Spleen (tissue), 11 donors: Measurements from ENCODE around the gene SLC25A47. TPM values are rescaled to one million over a fixed set of nuclear protein-coding genes. Genes with fewer than 3 reads are reported as not detected.

ENCODE experiments used
- DNase-seq: peaks from one replicate; pipeline ENCODE4 v3.0.0-alpha.2; 2020
- H3K27ac ChIP-seq, 8 donors: fragments of 200-600 bp; sonication (generic) in 7 of 8; 1 replicate in 4 of 8; 2 replicates in 4 of 8; pipeline versions ENCODE4 v1.5.0 to v1.8.0; 2016 to 2021; ENCODE audit warnings: inconsistent platforms in 4 of 8, mild to moderate bottlenecking in 4 of 8, moderate library complexity in 1 of 8
- H3K27me3 ChIP-seq, 7 donors: fragments of 200-600 bp; sonication (generic) in 6 of 7; replicated peaks in 1 of 7; 1 replicate in 4 of 7; 2 replicates in 3 of 7; pipeline versions ENCODE4 v1.5.0 to v1.8.0; 2016 to 2021; ENCODE audit warnings: inconsistent platforms in 3 of 7, mild to moderate bottlenecking in 1 of 7
- H3K36me3 ChIP-seq, 6 donors: fragments of 200-600 bp; sonication (generic) in 5 of 6; 1 replicate in 4 of 6; 2 replicates in 2 of 6; pipeline versions ENCODE4 v1.5.0 to v1.8.0; 2016 to 2021; ENCODE audit warnings: inconsistent platforms in 2 of 6
- H3K4me1 ChIP-seq, 6 donors: fragments of 200-600 bp; sonication (generic) in 5 of 6; 1 replicate in 3 of 6; 2 replicates in 3 of 6; pipeline versions ENCODE4 v1.5.0 to v1.8.0; 2016 to 2021; ENCODE audit warnings: inconsistent platforms in 3 of 6
- H3K4me3 ChIP-seq, 8 donors: fragments of 200-600 bp; sonication (generic) in 7 of 8; 1 replicate in 4 of 8; 2 replicates in 4 of 8; pipeline versions ENCODE4 v1.5.0 to v1.8.0; 2016 to 2021; ENCODE audit warnings: inconsistent platforms in 4 of 8, mild to moderate bottlenecking in 4 of 8, moderate library complexity in 2 of 8
- H3K9me3 ChIP-seq, 8 donors: fragments of 200-600 bp; sonication (generic) in 7 of 8; 1 replicate in 4 of 8; 2 replicates in 4 of 8; pipeline versions ENCODE4 v1.5.0 to v1.8.0; 2016 to 2021; ENCODE audit warnings: inconsistent platforms in 4 of 8
- CTCF ChIP-seq, 11 experiments: fragments of 200-600 bp in 7 of 11; fragments of 450-650 bp in 4 of 11; sonication (generic) in 4 of 11; IDR thresholded peaks in 8 of 11; conservative IDR thresholded peaks in 3 of 11; 1 replicate in 7 of 11; 2 replicates in 4 of 11; pipeline versions ENCODE4 v1.4.0 to v1.8.0; 2016 to 2021; ENCODE audit warnings: antibody characterized with exemption in 11 of 11, inconsistent platforms in 4 of 11, mild to moderate bottlenecking in 1 of 11
- POLR2A ChIP-seq, 3 donors: fragments of 450-650 bp; IDR thresholded peaks; one replicate each; pipeline ENCODE4 v1.5.1; 2017; ENCODE audit warnings: antibody characterized with exemption in 3 of 3, mild to moderate bottlenecking in 1 of 3
- POLR2AphosphoS5 ChIP-seq, 3 donors: sonication (generic); formaldehyde crosslinking; IDR thresholded peaks; one replicate each; pipeline ENCODE4 v1.5.1; 2017; ENCODE audit warnings: antibody characterized with exemption in 3 of 3
- WGBS, 5 donors: extraction: QIAGEN DNeasy Blood & Tissue Kit in 3 of 5; methylation state at CpG; one replicate each; pipeline versions ENCODE4 v1.1.5 to v1.1.7; 2013 to 2018; 5-methylcytosine and 5-hydroxymethylcytosine counted together
- intact Hi-C: fragments of 100-400 bp; cut with DNase I; formaldehyde crosslinking; loops from one replicate; pipeline ENCODE4 v1.15.0; 2023; ENCODE audit warnings: low total_unique reads
- polyA plus RNA-seq, 3 donors: library from polyadenylated mRNA; stranded (reverse); fragments of 200-250 nt; gene quantifications; one replicate each; pipeline ENCODE4 v1.2.1, GENCODE V29; 2013
- total RNA-seq, 7 donors: library from RNA; depleted of rRNA in 3 of 7; stranded (reverse); fragments of >200 nt in 3 of 7; fragmentation: NEBNext Ultra II Directional in 4 of 7; extraction: Animal tissue kit (Norgen Biotek cat#: 25700) in 4 of 7; gene quantifications; one replicate each; pipeline versions ENCODE4 v1.1.0 to v1.2.1, GENCODE V29; 2016 to 2021
- donor health status: healthy with polysubstance abuse.
- donor health status: DM: no; HTN: no; CAD: no; lungs with moderate emphysema.
- donor health status: DM: no; HTN: no; CAD: no.
- donor health status: Bipolar disorder and iron deficiency.
- donor health status: healthy.
- donor health status: DM: no; HTN: no; CAD: no.
- donor health status: DM: yes; HTN: yes; CAD: no.

SLC25A47 gene
- total and polyA plus RNA-seq, 10 donors: 0.03 to 0.11 TPM; not detected in 8

GRCh38 chr14:100303925-100304324, 19.2 kb upstream of the SLC25A47 start:
- peaks cover 7 to 62% (median 45%) of the 10 kb centered on the region in 6 donors for H3K4me1 ChIP-seq
- WGBS, 5 donors: 60 to 93% (median 69%) methylated on average over 2 to 4 of the region's 4 CpGs
- TF ChIP-seq CTCF (IDR thresholded peaks at IDR 0.05 in 8 of 11, conservative IDR thresholded peaks at IDR 0.05 in 3 of 11) (no peak), POLR2AphosphoS5 (IDR thresholded peaks at IDR 0.05) (no peak), POLR2A (IDR thresholded peaks at IDR 0.05) (no peak)
- H3K4me3 ChIP-seq: no peak overlapping the region
- intact Hi-C loops: no loop called here
- H3K36me3 ChIP-seq: no peaks in the 10 kb centered on the region
- H3K27ac ChIP-seq: peak overlapping the region in 1 of 8 donors; percentile 7
- H3K27me3 ChIP-seq: peaks cover 0 to 4% (median 0%) of the 10 kb centered on the region in 7 donors
- DNase-seq: no peak
- H3K9me3 ChIP-seq: no peaks in the 10 kb centered on the region

GRCh38 chr14:100304825-100305323, 18.3 kb upstream of the SLC25A47 start:
- H3K4me1 ChIP-seq: peaks cover 7 to 66% (median 46%) of the 10 kb centered on the region in 6 donors
- TF ChIP-seq POLR2AphosphoS5 (IDR thresholded peaks at IDR 0.05): no peak
- TF ChIP-seq CTCF (IDR thresholded peaks at IDR 0.05 in 8 of 11, conservative IDR thresholded peaks at IDR 0.05 in 3 of 11): no peak
- TF ChIP-seq POLR2A (IDR thresholded peaks at IDR 0.05): no peak
- H3K36me3 ChIP-seq: no peaks in the 10 kb centered on the region
- intact Hi-C loops: no loop called here
- H3K9me3 ChIP-seq: no peaks in the 10 kb centered on the region
- peak overlapping the region in 5 of 8 donors; percentile 86 to 94 (median 89) for H3K27ac ChIP-seq
- peak overlapping the region; percentile 64 to 97 (median 88) for H3K4me3 ChIP-seq
- peaks cover 0 to 4% (median 0%) of the 10 kb centered on the region in 7 donors for H3K27me3 ChIP-seq
- DNase-seq: no peak
- WGBS, 5 donors: 13 to 23% (median 16%) methylated on average over 20 to 23 of the region's 23 CpGs

GRCh38 chr14:100305324-100306100, 17.6 kb upstream of the SLC25A47 start:
- no peaks in the 10 kb centered on the region for H3K36me3 ChIP-seq
- peak overlapping the region in 7 of 8 donors; percentile 41 to 94 (median 86) for H3K27ac ChIP-seq
- peaks cover 7 to 70% (median 46%) of the 10 kb centered on the region in 6 donors for H3K4me1 ChIP-seq
- intact Hi-C loops: no loop called here
- H3K9me3 ChIP-seq: no peaks in the 10 kb centered on the region
- DNase-seq: peak; percentile 90
- TF ChIP-seq POLR2AphosphoS5 (IDR thresholded peaks at IDR 0.05) (peak; percentile 15 to 63 (median 24)), CTCF (IDR thresholded peaks at IDR 0.05 in 8 of 11, conservative IDR thresholded peaks at IDR 0.05 in 3 of 11) (no peak)
- peak overlapping the region; percentile 64 to 97 (median 88) for H3K4me3 ChIP-seq
- WGBS, 5 donors: 0 to 1% (median 1%) methylated on average over 29 to 65 of the region's 65 CpGs
- H3K27me3 ChIP-seq: peaks cover 0 to 4% (median 0%) of the 10 kb centered on the region in 7 donors
